Stomach (tissue), 19 donors: ENCODE measurements around the gene COLEC12. TPM values are rescaled to one million over a fixed set of nuclear protein-coding genes. Genes with fewer than 3 reads are reported as not detected.
A peak's percentile ranks its signal among the peaks of the same experiment; 100 is the strongest.

Source experiments
- DNase-seq, 2 donors: peaks; one replicate each; pipeline versions ENCODE4 v3.0.0 to v3.0.0-alpha.2; 2013 to 2019
- H3K27ac ChIP-seq, 5 donors: fragments of 200-600 bp in 4 of 5; sonication (generic) in 4 of 5; one replicate each; pipeline ENCODE4 v1.5.1; 2013 to 2019; ENCODE audit warnings: mild to moderate bottlenecking in 1 of 5, moderate library complexity in 1 of 5
- H3K27me3 ChIP-seq, 3 donors: fragments of 200-600 bp; sonication (generic); one replicate each; pipeline ENCODE4 v1.5.1; 2017 to 2019; ENCODE audit warnings: mixed run types in 1 of 3
- H3K36me3 ChIP-seq, 4 donors: fragments of 200-600 bp; sonication (generic); 1 replicate in 3 of 4; 2 replicates in 1 of 4; pipeline ENCODE4 v1.5.1; 2016 to 2019
- H3K4me1 ChIP-seq, 4 donors: fragments of 200-600 bp; sonication (generic); one replicate each; pipeline ENCODE4 v1.5.1; 2016 to 2019
- H3K4me3 ChIP-seq, 4 donors: fragments of 200-600 bp; sonication (generic) in 3 of 4; one replicate each; pipeline ENCODE4 v1.5.1; 2016 to 2019; ENCODE audit warnings: mild to moderate bottlenecking in 1 of 4
- H3K9me3 ChIP-seq, 4 donors: fragments of 200-600 bp; sonication (generic); one replicate each; pipeline ENCODE4 v1.5.1; 2016 to 2019
- CTCF ChIP-seq, 7 experiments: fragments of 450-650 bp in 4 of 7; fragments of 200-600 bp in 3 of 7; sonication (generic) in 3 of 7; IDR thresholded peaks; one replicate each; pipeline ENCODE4 v1.5.1; 2016 to 2019; ENCODE audit warnings: antibody characterized with exemption in 7 of 7, control low read depth in 2 of 7, mild to moderate bottlenecking in 1 of 7
- EP300 ChIP-seq: sonication (generic); formaldehyde crosslinking; IDR thresholded peaks from one replicate; pipeline ENCODE4 v1.6.1; 2017; ENCODE audit warnings: antibody characterized with exemption
- POLR2A ChIP-seq, 4 donors: fragments of 450-650 bp; IDR thresholded peaks; one replicate each; pipeline ENCODE4 v1.6.1; 2016; ENCODE audit warnings: antibody characterized with exemption in 4 of 4, control low read depth in 2 of 4, mild to moderate bottlenecking in 1 of 4, moderate library complexity in 1 of 4
- POLR2AphosphoS5 ChIP-seq, 3 donors: sonication (generic); formaldehyde crosslinking; IDR thresholded peaks; one replicate each; pipeline ENCODE4 v1.6.1; 2016; ENCODE audit warnings: antibody characterized with exemption in 3 of 3
- WGBS, 5 donors: extraction: QIAGEN DNeasy Blood & Tissue Kit in 3 of 5; methylation state at CpG; one replicate each; pipeline versions ENCODE4 v1.1.5 to v1.1.7; 2013 to 2018; 5-methylcytosine and 5-hydroxymethylcytosine counted together
- intact Hi-C: fragments of 100-400 bp; cut with DNase I; formaldehyde crosslinking; loops from one replicate; pipeline ENCODE4 v1.15.1; 2023; ENCODE audit warnings: low total_unique reads
- long read RNA-seq, 10 donors: transcript quantifications; one replicate each; lab custom pipeline, GENCODE V29; 2026
- polyA plus RNA-seq, 3 donors: library from polyadenylated mRNA; stranded (reverse); fragments of 200-250 nt; gene quantifications; one replicate each; pipeline ENCODE4 v1.2.3, GENCODE V29; 2013
- total RNA-seq, 5 donors: library from RNA; depleted of rRNA; stranded (reverse); fragments of >200 nt; gene quantifications; one replicate each; pipeline versions ENCODE4 v1.1.0 to v1.2.3, GENCODE V29; 2014 to 2016
- donor health status: healthy with polysubstance abuse.
- donor health status: Bipolar disorder and iron deficiency.
- donor health status: healthy.

COLEC12 gene
- 10 to 100 TPM in 2 of 5 donors, 1 to 10 TPM in 3; 5.2 to 37.5 (median 8.0) TPM for total RNA-seq
- polyA plus RNA-seq, result 1 to 10 TPM; 1.7 to 2.1 (median 1.8) TPM
- long read RNA-seq, donor 1, full-length matches to known transcripts, result 3 of 16 reads
- long read RNA-seq, donor 1, partial matches to known transcripts, result 13 of 16 reads
- long read RNA-seq, donor 1, other reads (novel, unspliced or antisense), result 0 of 16 reads
- long read RNA-seq, donor 2, full-length matches to known transcripts, result 9 of 28 reads
- long read RNA-seq, donor 2, partial matches to known transcripts, result 19 of 28 reads
- long read RNA-seq, donor 2, other reads (novel, unspliced or antisense), result 0 of 28 reads
- long read RNA-seq, donor 3, full-length matches to known transcripts, result 4 of 36 reads
- long read RNA-seq, donor 3, partial matches to known transcripts, result 32 of 36 reads
- long read RNA-seq, donor 3, other reads (novel, unspliced or antisense), result 0 of 36 reads
- long read RNA-seq, donor 4, full-length matches to known transcripts, result 3 of 3 reads
- long read RNA-seq, donor 4, partial matches to known transcripts, result 0 of 3 reads
- long read RNA-seq, donor 4, other reads (novel, unspliced or antisense), result 0 of 3 reads
- long read RNA-seq, donor 5, full-length matches to known transcripts, result 18 of 74 reads
- long read RNA-seq, donor 5, partial matches to known transcripts, result 56 of 74 reads
- long read RNA-seq, donor 5, other reads (novel, unspliced or antisense), result 0 of 74 reads
- long read RNA-seq, donor 6, full-length matches to known transcripts, result 23 of 79 reads
- long read RNA-seq, donor 6, partial matches to known transcripts, result 56 of 79 reads
- long read RNA-seq, donor 6, other reads (novel, unspliced or antisense), result 0 of 79 reads
- long read RNA-seq, donor 7, full-length matches to known transcripts, result 11 of 31 reads
- long read RNA-seq, donor 7, partial matches to known transcripts, result 20 of 31 reads
- long read RNA-seq, donor 7, other reads (novel, unspliced or antisense), result 0 of 31 reads
- long read RNA-seq, donor 8, full-length matches to known transcripts, result 7 of 26 reads
- long read RNA-seq, donor 8, partial matches to known transcripts, result 19 of 26 reads
- long read RNA-seq, donor 8, other reads (novel, unspliced or antisense), result 0 of 26 reads
- long read RNA-seq, donor 9, full-length matches to known transcripts, result 7 of 51 reads
- long read RNA-seq, donor 9, partial matches to known transcripts, result 44 of 51 reads
- long read RNA-seq, donor 9, other reads (novel, unspliced or antisense), result 0 of 51 reads
- long read RNA-seq, donor 10, full-length matches to known transcripts, result 2 of 2 reads
- long read RNA-seq, donor 10, partial matches to known transcripts, result 0 of 2 reads
- long read RNA-seq, donor 10, other reads (novel, unspliced or antisense), result 0 of 2 reads

GRCh38 chr18:500632-501405 is at the start of gene COLEC12:
COLEC12 (minus strand) TSS chr18:500701; CDS start chr18:500514, 187 bp downstream.
- peaks cover 12 to 29% (median 23%) of the 10 kb centered on the region in 4 donors for H3K4me1 ChIP-seq
- WGBS, 5 donors, result 3 to 9% (median 7%) methylated on average over 38 to 75 of the region's 75 CpGs
- peak within 1 kb of the TSS in 3 of 5 donors; percentile 17 to 71 (median 38) for H3K27ac ChIP-seq
- DNase-seq, result peak in 1 of 2 donors; percentile 84
- H3K9me3 ChIP-seq, result no peaks in the 10 kb centered on the region
- H3K36me3 ChIP-seq, result no peaks in the 10 kb centered on the region
- intact Hi-C loops, result no loop called here
- H3K4me3 ChIP-seq, result peak within 1 kb of the TSS; percentile 57 to 62 (median 60)
- H3K27me3 ChIP-seq, result peaks cover 0 to 57% (median 24%) of the 10 kb centered on the region in 3 donors
- TF ChIP-seq POLR2A (IDR thresholded peaks at IDR 0.05) (no peak), POLR2AphosphoS5 (IDR thresholded peaks at IDR 0.05) (no peak), EP300 (no peak)

GRCh38 chr18:549967-550366 is 49.5 kb upstream of the COLEC12 start:
- WGBS, 5 donors, result 76 to 89% (median 86%) methylated on average over 3 of the region's 3 CpGs
- Histone ChIP-seq H3K4me1 (no peaks in the 10 kb centered on the region), H3K4me3 (no peak overlapping the region), H3K9me3 (no peaks in the 10 kb centered on the region), H3K27me3 (no peaks in the 10 kb centered on the region), H3K36me3 (no peaks in the 10 kb centered on the region), H3K27ac (no peak overlapping the region)
- no peak for DNase-seq
- intact Hi-C loops, result no loop called here
- TF ChIP-seq POLR2AphosphoS5 (IDR thresholded peaks at IDR 0.05) (no peak), EP300 (no peak), CTCF (IDR thresholded peaks at IDR 0.05) (no peak), POLR2A (IDR thresholded peaks at IDR 0.05) (no peak)

- Histone ChIP-seq H3K4me3 (no peak overlapping the region), H3K4me1 (no peaks in the 10 kb centered on the region), H3K36me3 (no peaks in the 10 kb centered on the region), H3K9me3 (no peaks in the 10 kb centered on the region), H3K27ac (no peak overlapping the region), H3K27me3 (no peaks in the 10 kb centered on the region)
- intact Hi-C loops, result no loop called here
- no peak for TF ChIP-seq CTCF (IDR thresholded peaks at IDR 0.05)
- TF ChIP-seq EP300, result no peak
- TF ChIP-seq POLR2AphosphoS5 (IDR thresholded peaks at IDR 0.05), result no peak
- TF ChIP-seq POLR2A (IDR thresholded peaks at IDR 0.05), result no peak
- 59 to 82% (median 79%) methylated on average over 4 of the region's 4 CpGs for WGBS, 5 donors
- DNase-seq, result peak in 1 of 2 donors; percentile 34
Measured at GRCh38 chr18:543447-544078, 43.1 kb upstream of the COLEC12 start.
